GM21825 (cell line): Measurements from ENCODE around the gene MAPKAPK3.
"Not testable (repeated sequence)": the region's sequence is repeated elsewhere in the genome, so short reads cannot be mapped to it uniquely, and the experiment has no call there.

Source experiments
- ATAC-seq: cut with Tn5 transposase; IDR thresholded peaks from one replicate; pipeline ENCODE4 v1.9.1; 2021; ENCODE audit warnings: mild to moderate bottlenecking, moderate library complexity; ENCODE audit not compliant: unreplicated experiment

Gene MAPKAPK3

DNA sequence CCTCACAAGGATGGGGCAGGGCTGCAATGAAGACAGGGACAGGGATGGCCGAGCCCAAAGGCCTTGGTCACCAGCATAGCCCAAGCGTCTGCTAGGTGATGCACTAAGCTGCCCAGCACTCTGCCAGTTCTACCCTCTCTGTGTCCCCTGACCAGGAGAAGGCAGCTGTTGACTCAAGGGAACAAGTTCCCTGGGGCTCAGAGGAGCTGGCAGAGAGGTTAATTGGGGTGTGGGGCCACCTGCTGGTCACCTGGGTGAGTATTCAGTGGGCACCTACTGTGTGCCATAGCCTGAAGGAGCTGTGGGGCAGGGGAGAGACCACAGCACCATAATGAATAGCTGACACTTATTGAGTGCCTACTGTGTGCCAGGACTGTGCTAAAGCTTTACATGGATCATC, 35.8 kb downstream of the MAPKAPK3 start:
- ATAC-seq = no peak

DNA sequence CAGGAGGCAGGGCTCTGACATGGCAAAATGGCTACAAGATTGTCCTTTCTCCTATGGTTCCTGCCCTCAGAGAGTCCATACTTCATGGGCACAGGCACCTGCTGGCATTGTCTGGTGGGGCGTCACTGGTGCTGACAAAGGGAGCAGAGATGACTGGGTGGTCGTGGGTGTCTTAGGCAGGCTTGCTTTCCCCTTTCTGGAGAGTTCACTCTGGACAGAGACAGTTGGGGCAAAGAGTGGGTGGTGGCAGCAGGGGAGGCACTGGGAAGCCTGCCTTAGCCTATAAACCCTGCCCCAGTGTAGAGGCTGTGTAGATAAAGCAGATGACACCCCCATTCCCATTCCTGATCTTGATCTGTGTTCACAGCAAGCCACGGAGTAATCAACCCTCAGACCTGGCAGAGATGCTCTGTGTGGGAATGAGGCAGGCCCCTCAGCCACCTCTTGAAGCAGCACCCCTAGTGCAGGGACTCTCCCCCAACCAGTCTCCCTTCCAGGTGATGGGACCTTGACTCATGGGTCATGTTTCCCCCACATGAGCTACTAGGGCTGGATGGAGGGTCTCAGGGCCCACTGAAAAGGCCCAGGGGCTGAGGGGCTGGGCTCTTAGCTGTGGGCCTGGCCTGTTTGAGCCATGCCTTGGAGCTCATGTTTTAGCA, 37.1 kb downstream of the MAPKAPK3 start:
- no peak for ATAC-seq

GRCh38 chr3:50655009-50655830, 38.3 kb downstream of the MAPKAPK3 start:
- no peak for ATAC-seq

- ATAC-seq = no peak
Measured at GRCh38 chr3:50656417-50657195, 39.7 kb downstream of the MAPKAPK3 start.

DNA sequence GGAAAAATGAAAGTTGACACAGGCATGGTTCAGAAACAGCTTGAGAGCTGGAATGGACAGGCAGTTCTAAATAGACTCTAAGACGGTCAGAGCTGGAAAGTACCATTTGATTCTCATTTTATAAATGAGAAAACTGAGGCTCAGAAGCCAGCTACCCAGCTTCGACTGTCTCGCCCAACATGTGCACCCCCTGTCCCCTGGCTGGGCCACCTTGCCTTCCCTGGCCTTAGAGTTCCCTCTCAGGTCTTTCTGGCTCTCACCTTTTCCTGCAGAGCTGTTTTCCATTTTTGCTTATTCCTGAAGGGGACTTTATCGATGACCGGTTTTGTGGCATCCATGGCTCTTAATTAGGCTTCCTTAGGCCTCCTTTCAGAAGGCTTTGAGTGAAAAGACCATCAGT, 40.5 kb downstream of the MAPKAPK3 start:
- no peak for ATAC-seq

- no peak for ATAC-seq
Measured at GRCh38 chr3:50657816-50658215, 40.9 kb downstream of the MAPKAPK3 start.

- ATAC-seq = no peak
Measured at GRCh38 chr3:50658416-50658815, 41.5 kb downstream of the MAPKAPK3 start.

- no peak for ATAC-seq
Measured at GRCh38 chr3:50658831-50659230, 41.9 kb downstream of the MAPKAPK3 start.

GRCh38 chr3:50660386-50660785, 43.4 kb downstream of the MAPKAPK3 start:
- no peak for ATAC-seq

DNA sequence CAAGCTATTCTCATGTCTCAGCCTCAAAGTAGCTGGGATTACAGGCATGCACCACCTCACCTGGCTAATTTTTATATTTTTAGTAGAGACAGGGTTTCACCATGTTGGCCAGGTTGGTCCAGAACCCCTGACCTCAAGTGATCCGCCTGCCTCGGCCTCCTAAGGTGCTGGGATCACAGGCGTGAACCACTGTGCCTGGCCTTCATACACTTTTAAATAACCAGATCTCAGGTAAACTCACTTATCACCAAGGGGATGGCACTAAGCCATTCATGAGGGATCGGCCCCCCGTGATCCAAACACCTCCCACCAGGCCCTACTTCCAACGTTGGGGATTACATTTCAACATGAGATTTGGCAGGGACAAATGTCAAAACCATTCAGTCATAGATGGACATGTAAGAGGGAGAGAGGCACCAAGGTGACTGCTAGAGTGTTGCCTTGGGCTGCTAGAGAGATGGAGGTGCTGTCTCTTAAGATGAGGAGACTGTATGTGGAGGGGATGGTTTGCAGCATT, 44.4 kb downstream of the MAPKAPK3 start:
- ATAC-seq = no peak

DNA sequence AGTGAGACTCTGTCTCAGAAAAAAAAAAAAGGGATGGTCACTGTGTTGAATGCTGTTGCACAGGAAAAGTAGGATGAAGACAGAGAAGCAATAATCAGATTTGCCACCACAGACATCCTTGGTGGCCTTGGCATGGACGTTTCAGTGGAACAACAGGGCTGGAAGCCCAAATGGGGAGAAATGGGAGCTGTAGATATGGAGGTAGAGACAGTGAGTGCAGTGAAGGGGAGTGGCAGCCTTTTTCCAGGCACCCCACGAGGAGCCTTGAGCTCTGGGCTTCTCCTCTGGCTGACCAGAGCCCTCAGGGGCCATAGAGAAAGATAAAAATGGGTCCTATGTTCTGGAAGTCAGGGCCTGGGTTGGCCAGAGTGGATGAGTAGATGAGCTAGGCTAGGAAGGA, 45.5 kb downstream of the MAPKAPK3 start:
- ATAC-seq = no peak

DNA sequence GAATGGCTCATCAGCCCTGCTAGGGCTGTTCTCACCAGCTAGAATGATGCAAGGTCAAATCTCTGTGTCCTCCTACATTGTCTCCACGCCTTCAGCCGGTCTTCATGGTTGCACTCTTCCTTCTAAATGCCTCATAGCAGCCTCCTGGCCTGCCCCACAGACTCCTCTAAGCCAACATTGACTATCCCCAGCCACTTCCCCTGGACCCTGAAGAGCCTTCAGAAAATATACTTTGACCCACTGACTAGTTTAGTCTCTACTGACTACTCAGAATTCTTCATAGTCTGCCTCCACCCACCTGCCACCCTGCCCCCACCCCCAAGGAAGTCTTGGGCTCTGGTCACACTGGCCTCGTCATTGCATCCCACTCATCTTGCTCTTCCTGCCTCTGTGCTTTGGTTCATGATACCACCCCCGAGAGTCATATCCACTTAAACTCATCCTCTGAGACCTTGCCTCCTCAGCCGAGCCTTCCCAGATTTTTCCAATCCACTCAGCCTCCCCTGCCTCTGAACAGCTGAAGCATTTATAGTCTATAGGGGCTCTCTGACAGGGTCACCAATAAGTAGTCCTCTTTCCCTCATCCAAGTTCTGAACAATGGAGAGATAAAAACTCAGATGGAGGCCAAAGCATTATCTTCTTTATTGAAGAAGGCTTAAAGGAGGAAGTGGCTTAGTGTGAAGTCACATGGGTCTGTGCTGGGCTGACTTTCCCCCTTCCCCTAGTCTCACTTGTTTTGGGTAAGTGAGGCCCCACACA, 48.3 kb downstream of the MAPKAPK3 start:
- ATAC-seq = no peak

GRCh38 chr3:50665841-50666115, 48.8 kb downstream of the MAPKAPK3 start:
- not testable (repeated sequence) for ATAC-seq

GRCh38 chr3:50666837-50667236, 49.9 kb downstream of the MAPKAPK3 start:
- no peak for ATAC-seq

DNA sequence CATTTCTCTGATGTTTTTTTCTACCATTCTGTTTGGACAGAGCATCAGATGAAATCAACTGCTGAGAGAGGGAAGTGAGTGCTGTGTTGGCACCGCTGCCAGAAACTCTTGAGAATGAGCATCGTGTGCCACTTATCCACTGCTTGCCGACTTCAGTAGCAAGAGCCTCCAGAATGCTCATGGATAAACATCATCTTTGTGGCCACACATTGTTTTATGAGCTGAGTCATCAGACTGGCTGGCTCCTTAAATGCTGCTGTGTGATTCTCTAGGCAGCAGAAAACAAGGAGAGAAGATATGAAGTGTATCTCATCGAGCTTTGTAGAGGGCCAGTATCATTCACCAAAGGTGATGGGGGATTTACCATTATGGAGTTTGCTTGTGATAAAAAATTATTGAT, 54.4 kb downstream of the MAPKAPK3 start:
- ATAC-seq = no peak

DNA sequence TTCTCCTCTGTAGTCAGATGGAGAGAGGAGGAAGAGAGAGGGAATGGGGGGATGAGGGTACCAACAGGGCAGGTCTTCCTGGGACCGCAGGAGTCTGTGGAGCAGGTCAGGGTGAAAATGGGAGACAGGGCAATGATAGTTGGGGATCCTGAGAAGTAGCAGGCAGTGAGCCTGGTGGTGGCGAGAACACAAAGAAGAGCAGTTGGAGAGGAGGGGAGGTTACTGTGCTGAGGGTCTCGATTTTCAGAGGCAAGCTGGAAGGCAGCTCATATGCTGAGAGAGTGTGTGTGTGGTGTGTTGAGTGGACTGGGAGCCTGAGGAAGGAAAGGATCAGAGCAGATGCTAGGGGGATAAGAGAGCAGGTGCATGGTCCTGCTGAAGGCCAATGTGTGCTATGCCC, 55.7 kb downstream of the MAPKAPK3 start:
- no peak for ATAC-seq

DNA sequence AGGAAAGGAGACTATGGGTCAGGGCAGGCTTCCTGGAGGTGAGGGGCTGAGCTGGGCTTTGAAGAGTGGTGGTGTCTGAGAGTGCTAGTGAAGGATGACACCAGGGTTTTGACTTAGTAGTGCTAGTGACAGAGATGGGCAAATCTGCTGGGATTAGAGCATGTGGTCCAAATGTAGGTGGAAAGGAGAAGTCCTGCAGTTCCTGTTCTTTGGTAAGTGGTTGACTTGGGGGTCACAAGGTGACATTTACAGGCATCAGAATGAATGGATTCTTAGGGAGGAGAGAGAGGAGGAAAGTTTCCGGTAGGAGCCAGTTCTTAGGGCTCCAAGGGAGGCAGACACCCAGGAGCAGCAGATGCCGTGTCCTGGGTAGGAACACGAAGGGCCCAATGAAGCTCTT, 57.0 kb downstream of the MAPKAPK3 start:
- no peak for ATAC-seq

DNA sequence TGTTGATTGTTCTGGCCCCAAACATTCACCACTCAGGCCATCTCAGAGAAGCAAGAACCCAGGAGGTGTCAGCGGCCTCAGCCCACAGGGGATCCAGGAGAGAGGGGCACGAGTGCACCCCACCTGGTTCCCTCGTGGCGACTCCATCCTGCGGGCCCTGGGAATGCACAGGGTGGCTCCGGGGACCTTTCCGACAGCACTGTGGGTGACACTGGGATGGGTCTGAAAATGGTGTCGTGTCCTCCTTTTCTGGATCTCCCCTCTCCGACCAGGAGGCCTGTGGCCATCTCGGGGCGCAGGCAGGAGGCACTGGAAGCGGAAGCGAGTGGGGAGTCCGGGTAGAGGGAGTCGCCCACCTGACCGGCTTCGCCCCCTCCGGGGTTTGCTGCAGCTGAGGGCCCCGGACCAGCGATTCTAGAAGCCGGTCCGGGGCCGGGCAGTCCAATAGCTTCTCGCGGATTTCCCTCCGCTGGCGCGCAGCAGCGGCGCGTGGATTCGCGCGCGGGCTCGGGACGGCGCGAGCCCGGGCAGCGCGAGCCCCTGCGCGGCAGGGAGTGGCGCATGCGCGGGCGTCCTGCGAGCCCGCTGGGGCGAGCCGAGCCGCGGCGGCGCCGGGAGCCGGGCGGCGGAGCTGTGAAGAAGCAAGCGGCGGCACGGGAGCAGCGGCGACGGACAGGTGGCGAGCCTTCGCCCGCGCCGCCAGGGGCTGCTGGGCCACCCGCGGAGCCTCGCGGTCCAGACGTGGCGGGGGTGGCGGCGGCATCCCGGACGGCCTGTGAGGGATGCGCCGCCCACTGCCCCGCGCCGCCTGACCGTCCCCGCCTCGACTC, 57.6 kb downstream of the MAPKAPK3 start, which contains the start of gene DOCK3:
Gene DOCK3 (plus strand): TSS at position 579 of the 830 bp plus-strand sequence. CDS start 337 bp downstream, outside the sequence.
- ATAC-seq = peak; percentile 54

GRCh38 chr3:50675179-50676030, 58.5 kb downstream of the MAPKAPK3 start:
- no peak for ATAC-seq
